Coronary artery (tissue), 2 donors: ENCODE results near the gene FZD8.

ENCODE experiments used
- DNase-seq: peaks from one replicate; pipeline ENCODE4 v3.0.0-alpha.2; 2017; ENCODE audit warnings: low spot score
- H3K27ac ChIP-seq, 2 donors: fragments of 200-600 bp; sonication (generic); one replicate each; pipeline ENCODE4 v1.5.1; 2016 to 2019
- H3K4me3 ChIP-seq: fragments of 200-600 bp; sonication (generic); 2 replicates; pipeline ENCODE4 v1.5.1; 2016; ENCODE audit warnings: mild to moderate bottlenecking, moderate library complexity
- CTCF ChIP-seq: fragments of 200-600 bp; sonication (generic); IDR thresholded peaks from one replicate; pipeline ENCODE4 v1.5.1; 2019; ENCODE audit warnings: antibody characterized with exemption

The FZD8 gene

GRCh38 chr10:35674843-35675242 lies 32.7 kb upstream of the FZD8 start:
- no peak for TF ChIP-seq CTCF
- DNase-seq = no peak
- Histone ChIP-seq H3K4me3 (no peak overlapping the region), H3K27ac (no peak overlapping the region)

GRCh38 chr10:35668865-35669650 lies 27.0 kb upstream of the FZD8 start:
- DNase-seq = no peak
- H3K27ac ChIP-seq = no peak overlapping the region
- no peak for TF ChIP-seq CTCF
- no peak overlapping the region for H3K4me3 ChIP-seq

- TF ChIP-seq CTCF = no peak
- Histone ChIP-seq H3K4me3 (no peak overlapping the region), H3K27ac (no peak overlapping the region)
- DNase-seq = no peak
Measured at GRCh38 chr10:35667971-35668370, 25.9 kb upstream of the FZD8 start.

GRCh38 chr10:35667270-35667889 lies 25.3 kb upstream of the FZD8 start:
- DNase-seq = no peak
- Histone ChIP-seq H3K27ac (no peak overlapping the region), H3K4me3 (no peak overlapping the region)
- no peak for TF ChIP-seq CTCF

- TF ChIP-seq CTCF = no peak
- no peak for DNase-seq
- Histone ChIP-seq H3K4me3 (no peak overlapping the region), H3K27ac (no peak overlapping the region)
Measured at GRCh38 chr10:35661236-35661635, 19.1 kb upstream of the FZD8 start.

- no peak for TF ChIP-seq CTCF
Measured at GRCh38 chr10:35659456-35659855, 17.4 kb upstream of the FZD8 start.

GRCh38 chr10:35657621-35658020 lies 15.5 kb upstream of the FZD8 start:
- DNase-seq = no peak
- no peak overlapping the region for H3K27ac ChIP-seq
- no peak for TF ChIP-seq CTCF
- H3K4me3 ChIP-seq = no peak overlapping the region

More at GRCh38 chr10:35659456-35659855, 17.4 kb upstream of the FZD8 start:
- no peak overlapping the region for H3K4me3 ChIP-seq
- H3K27ac ChIP-seq = no peak overlapping the region
- no peak for DNase-seq
